Astrocyte of the spinal cord (primary cell): ENCODE data around the gene GAMT.

Experiments used
- DNase-seq: peaks from one replicate; pipeline ENCODE4 v3.0.0; 2011; ENCODE audit warnings: low read depth, low spot score
- H3K4me3 ChIP-seq: 2 replicates; pipeline ENCODE4 v1.5.1; 2011; ENCODE audit warnings: low read depth, mild to moderate bottlenecking, low read length, moderate library complexity
- in situ Hi-C: cut with HindIII; loops from 2 replicates; pipeline ENCODE4 v1.10.0; 2017; ENCODE audit warnings: low sequenced_read_pairs
- TF ChIP-seq, protein P1 (sequence below): IDR thresholded peaks from 2 replicates; pipeline ENCODE4 v1.5.1; 2012; ENCODE audit warnings: low read depth, mild to moderate bottlenecking, low read length, inconsistent platforms

The GAMT gene

DNA sequence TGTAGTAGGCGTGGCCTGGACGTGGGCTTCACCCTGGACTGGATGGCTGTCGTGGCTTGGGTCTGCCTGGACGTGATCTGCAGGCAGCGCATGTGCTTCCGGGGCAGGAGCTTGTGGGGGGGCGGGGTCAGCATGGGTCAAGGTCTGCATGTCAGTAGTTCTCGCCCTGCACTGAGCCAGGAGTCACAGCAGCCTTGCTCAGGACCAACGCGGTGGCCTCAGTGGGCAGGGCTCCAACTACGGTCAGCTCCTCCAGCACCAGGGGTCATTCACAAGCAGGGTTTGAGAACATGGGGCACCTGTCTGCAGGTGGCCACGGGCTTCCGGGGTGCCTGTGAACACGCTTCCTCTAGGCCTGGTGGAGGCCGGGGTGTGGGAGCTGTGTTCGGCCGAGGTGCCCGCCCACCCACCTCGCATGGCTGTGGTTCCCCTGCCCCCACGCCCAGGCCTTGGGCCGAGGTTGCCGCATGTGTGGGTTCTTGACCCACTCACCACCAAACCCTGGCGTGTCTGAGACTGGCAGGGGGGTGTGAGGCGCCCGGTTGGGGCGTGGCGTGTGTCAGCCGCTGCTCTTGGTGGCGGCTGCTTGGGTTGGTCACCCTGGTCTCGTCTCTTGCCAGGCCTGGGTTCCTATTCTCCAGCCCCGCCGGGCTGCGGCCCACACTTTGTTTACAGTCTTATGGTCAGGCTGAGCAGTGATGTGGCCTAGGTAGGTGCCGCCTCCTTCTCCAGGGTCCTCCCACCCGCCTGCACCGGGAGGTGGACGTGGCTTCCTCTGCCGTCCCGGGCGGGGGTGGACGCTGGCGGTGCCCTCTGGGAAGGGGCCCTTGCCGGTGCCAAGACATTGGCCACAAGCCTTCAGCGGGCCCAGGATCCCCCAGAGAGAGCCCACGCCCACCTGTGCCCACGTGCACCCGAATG is 32.0 kb upstream of the GAMT start:
- in situ Hi-C loops = no loop called here
- no peak for DNase-seq
- H3K4me3 ChIP-seq = no peak overlapping the region
- TF ChIP-seq, protein P1, sequence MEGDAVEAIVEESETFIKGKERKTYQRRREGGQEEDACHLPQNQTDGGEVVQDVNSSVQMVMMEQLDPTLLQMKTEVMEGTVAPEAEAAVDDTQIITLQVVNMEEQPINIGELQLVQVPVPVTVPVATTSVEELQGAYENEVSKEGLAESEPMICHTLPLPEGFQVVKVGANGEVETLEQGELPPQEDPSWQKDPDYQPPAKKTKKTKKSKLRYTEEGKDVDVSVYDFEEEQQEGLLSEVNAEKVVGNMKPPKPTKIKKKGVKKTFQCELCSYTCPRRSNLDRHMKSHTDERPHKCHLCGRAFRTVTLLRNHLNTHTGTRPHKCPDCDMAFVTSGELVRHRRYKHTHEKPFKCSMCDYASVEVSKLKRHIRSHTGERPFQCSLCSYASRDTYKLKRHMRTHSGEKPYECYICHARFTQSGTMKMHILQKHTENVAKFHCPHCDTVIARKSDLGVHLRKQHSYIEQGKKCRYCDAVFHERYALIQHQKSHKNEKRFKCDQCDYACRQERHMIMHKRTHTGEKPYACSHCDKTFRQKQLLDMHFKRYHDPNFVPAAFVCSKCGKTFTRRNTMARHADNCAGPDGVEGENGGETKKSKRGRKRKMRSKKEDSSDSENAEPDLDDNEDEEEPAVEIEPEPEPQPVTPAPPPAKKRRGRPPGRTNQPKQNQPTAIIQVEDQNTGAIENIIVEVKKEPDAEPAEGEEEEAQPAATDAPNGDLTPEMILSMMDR = no peak

DNA sequence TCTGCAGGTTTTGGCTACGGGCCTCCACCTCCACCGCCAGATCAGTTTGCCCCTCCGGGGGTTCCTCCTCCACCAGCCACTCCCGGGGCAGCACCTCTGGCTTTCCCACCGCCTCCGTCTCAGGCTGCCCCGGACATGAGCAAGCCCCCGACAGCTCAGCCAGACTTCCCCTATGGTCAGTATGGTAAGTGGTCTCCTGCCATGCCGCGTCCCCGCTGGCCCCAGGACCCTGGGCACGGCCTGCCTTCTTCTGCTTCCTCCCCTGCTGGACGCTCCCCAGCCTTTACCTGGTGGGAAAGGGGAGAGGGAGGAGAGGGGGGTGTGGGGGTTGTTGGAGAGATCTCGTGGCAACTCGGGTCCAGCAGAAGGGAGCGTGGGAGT is 31.2 kb upstream of the GAMT start:
- no peak overlapping the region for H3K4me3 ChIP-seq
- no peak for DNase-seq
- TF ChIP-seq, protein P1 = no peak
- in situ Hi-C loops = no loop called here

DNA sequence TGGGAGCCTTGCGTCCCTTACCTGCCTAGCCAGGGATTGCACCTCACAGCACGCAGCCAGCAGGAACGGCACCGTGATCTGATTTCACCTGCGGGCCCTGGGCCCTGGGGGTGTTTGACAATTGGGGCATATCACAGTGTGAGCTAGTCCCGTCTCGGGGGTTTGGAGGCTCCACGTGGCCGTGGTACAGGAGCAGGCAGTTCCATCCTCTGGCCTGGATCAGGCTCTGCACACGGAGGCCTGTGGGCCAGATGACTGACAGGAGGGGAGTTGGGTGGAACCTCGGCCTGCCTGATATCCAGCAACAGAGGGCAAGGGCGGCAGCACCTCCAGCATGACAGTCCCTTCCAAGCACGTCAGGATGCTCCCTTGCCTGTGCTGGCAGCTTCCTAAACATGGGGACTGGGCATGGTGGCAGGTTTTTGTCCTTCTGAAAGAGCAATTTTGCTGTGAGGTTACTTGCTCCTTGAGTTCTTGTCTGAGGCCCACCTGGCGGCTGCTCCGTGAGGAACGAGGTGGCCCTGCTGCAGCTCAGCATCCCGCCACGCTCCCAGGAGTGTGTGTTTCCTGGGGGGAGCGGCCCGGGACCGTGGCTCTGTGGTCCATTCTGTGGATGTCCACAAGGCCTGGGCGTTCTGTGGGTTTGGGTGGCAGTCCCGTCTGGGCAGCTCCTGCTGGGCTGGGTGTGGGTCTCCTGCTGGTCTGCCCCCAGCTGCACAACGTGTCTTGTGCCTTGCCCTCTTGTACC is 30.6 kb upstream of the GAMT start:
- in situ Hi-C loops = no loop called here
- TF ChIP-seq, protein P1 = no peak
- no peak for DNase-seq
- H3K4me3 ChIP-seq = no peak overlapping the region

DNA sequence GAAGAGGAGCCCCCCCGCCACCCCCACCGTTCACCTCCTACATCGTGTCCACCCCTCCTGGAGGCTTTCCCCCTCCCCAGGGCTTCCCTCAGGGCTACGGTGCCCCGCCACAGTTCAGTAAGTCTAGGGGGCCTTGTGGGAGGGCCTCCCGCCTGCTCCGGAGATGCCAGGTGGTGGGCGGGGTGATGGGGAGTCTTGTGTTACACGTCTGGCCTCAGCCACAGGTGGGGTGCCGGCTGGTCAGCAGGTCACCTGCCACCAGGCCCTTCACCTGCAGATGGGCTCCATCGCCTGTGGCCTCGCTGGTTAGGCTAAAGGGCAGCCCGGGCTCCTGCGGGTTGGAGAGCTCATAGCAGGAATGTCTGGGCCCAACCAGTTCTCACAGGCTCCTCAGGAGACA is 28.9 kb upstream of the GAMT start:
- in situ Hi-C loops = no loop called here
- no peak overlapping the region for H3K4me3 ChIP-seq
- no peak for DNase-seq
- TF ChIP-seq, protein P1 = no peak

DNA sequence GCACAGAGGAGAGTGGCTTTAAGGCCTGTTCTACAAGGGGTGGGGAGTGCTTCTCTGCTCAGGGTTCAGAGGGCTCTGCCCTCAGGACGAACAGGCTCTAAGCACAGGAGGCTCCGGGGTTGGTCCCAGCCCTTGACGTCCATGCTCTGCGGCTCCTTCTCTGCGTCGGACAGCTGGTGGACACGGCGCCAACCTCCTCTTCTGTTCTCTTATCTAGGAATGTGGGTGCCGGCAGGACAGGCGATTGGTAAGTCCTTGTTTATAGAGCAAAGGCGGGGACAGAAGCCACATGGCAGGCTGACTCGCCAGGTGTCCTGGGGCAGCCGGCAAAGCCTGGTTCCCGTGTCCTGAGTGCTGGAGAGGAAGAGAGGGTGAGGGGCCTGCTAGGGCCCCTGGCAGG is 28.4 kb upstream of the GAMT start:
- H3K4me3 ChIP-seq = no peak overlapping the region
- DNase-seq = no peak
- TF ChIP-seq, protein P1 = no peak
- in situ Hi-C loops = no loop called here

DNA sequence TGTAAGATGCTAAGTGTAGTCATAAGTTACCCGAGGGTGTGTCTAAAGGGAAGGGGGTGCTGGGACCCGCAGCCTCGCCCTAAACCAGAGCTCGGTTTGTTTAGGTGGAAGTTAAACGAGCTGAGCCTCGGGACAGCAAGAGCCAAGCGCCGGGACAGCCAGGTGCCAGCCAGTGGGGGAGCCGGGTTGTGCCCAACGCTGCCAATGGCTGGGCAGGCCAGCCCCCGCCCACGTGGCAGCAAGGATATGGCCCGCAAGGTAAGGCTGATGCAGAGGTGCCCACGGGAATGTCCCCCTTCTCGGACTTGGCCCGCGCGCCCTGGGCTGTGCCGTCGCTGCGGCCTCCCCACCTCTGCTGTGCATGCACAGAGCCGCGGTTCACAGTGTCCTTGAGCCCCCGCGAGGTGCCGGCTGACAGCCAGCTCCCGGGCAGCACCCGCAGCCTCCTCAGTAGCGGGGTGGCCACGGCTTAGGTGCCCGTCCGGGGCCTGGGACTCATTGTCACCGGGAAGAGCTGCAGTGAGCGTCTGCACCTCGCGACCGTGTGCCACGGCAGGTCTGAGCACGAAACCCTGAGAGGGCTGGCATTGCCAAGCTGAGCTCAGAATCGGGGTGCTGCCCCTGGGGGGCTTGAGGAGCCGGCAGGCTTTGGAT is 27.5 kb upstream of the GAMT start:
- H3K4me3 ChIP-seq = no peak overlapping the region
- no peak for DNase-seq
- in situ Hi-C loops = no loop called here
- TF ChIP-seq, protein P1 = no peak
